NCI-H1417 treated with DMSO at 0.1 percent for 48 hours (cell line): Measurements from ENCODE around the gene GRB10.

Source experiments
- DNase-seq: peaks from one replicate; lab custom pipeline; 2025; lab: John Stamatoyannopoulos, UW

The GRB10 gene

DNA sequence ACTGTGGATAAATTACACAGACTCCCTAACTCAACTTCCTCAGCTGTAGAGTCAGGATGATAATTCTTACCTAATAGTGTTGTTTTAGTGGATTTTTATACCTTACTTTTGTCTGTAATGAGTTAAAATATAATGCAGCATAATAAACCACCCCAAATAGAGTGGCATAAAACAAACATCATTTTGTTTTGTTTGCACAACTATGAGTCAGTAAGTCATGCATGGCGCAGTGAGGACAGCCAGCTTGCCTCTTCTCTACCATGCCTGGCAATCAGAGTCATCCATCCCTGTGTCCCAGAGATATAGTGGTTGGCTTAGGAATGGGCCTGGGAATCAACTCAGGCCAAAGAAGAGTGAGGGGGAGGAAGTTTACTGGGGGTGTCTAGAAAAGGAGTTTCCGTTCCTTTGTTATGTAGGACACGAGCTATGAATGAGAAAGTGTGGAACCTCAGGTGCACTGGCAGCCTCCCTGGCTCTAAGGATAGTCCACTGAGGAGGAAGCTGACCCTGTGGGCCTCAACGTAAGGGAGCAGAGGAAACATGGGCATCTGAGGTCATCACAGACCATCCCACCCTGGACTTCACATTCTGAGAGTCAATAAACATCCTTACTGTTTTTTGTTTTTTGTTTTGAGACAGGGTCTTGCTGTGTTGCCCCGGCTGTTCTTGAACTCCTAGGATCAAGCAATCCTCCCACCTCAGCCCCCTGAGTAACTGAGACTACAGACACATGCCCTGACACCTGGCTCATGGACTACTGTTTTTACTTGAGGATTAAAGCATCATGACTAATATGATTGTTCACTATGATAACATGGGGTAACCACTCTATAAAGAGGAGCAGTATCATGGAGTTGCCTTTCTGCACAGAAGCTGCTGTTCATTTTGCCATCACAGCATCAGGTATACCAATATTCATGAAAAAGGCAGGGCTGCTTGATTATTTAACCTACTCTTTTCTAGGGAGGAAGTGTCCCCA lies 21.0 kb upstream of the GRB10 start:
- no peak for DNase-seq

GRCh38 chr7:50801907-50802306 lies 19.2 kb upstream of the GRB10 start:
- no peak for DNase-seq

DNA sequence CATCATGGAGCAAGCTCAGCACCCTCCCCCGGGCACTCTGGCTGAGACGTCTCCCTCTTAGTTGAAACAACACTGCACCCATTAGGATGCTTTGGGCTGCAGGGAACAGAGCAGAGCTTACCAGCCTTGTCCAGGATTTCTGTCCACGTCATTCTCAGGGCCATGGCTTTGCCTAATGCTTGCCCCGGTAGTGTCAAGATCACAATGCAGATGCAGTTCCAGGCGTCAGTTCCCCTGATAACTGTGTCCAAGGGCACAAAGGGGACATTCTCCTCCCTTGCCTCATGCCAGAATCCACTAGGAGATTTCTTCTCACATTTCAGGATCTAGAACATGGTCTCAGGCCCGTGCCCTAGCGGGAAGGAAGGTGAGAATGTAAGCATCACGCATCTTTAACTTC lies 17.2 kb upstream of the GRB10 start:
- no peak for DNase-seq

DNA sequence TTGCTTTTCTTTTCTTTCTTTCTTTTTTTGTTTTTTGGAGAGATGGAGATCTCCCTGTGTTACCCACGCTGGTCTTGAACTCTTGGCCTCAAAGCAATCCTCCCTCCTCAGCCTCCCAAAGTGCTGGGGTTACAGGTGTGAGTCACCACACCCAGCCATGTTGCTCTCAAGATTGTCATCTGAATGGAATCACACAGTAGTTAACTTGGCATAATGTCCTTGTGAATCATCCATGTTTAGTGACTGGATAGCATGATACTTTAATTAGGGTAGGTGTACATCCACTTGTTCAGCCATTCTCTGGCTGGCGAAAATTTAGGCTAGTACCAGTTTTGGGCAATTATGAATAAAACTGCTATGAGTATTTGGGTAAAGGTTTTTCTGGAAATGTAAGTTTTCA lies 15.4 kb upstream of the GRB10 start:
- DNase-seq = no peak

DNA sequence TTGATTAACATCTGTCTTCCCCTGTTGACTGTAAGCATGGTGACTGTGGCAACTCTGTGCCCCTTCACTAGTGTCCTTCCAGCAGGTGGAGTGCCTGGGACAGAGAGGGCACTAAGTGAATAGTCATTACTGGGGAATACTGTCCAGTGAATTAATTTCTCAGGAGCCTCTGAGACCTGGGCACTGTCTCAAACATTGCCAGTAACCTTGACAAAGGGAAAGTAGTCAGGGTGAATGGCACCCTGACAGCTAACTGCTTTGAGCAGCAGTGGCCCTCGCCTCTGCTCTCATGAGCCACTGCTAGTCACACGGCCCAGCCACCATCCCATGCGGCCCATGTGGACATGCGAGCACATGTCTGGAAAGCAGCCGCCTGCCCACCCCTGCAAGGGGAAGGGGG lies 13.1 kb upstream of the GRB10 start:
- DNase-seq = no peak

DNA sequence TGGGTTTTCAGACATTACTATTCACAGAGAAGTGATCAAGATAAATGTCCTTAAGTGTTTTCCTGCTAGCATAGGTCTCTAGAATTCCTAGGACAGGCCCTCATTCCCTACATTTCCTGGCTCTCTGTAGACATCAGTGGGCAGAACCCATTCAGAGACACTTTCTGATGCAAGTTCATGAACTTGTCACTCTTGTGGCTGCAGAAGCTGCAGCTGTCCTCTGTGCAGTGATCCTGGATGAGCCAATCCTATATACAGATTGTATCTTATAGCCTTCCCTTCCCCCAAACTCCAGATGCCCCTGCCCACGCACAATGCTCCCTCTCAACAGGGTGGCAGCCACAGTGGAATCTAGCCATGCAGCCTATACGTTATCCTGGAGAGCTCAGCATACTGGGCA lies 12.6 kb upstream of the GRB10 start:
- DNase-seq = no peak

GRCh38 chr7:50793947-50794570 lies 11.4 kb upstream of the GRB10 start:
- no peak for DNase-seq

DNA sequence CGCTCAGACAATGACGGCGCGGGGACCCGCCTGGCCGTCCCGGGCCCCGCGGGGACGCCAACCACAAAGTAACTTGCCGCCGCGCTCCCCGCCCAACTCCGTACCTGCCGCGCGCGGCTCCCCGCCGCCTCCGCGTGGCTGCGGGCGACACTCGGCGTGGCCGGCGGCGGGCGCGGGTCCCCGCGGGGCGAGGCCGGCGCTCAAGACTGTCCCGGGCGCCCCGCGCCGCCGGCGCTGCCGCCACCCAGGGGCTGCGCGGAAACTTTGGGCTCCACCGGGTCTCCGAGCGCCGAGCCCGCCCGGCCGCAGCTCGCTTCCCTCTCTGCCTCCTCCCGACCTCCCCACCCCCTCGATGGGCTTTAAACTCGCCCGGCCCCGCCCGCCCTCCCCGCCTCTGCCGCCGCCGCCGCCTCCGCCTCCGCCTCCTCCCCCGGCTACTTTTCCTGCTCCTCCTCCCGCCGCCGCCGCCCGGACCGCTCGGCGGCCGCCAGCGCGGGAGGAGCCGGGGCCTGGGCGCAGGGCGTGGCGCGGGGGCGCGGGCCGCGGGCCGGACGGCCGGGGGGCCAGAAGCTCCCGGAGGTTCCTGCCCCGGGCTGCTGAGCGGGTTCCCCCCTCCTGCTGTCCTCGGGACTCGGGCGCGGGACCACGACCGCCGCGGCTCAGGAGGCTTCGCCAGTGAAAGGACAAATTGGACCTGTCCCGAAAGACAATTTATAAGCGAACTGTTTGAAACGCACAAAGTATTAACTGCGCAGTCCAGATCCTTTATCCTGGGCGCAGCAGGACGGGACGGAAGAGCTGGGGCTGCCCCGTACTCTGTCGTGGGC lies 10.6 kb upstream of the GRB10 start:
- no peak for DNase-seq

DNA sequence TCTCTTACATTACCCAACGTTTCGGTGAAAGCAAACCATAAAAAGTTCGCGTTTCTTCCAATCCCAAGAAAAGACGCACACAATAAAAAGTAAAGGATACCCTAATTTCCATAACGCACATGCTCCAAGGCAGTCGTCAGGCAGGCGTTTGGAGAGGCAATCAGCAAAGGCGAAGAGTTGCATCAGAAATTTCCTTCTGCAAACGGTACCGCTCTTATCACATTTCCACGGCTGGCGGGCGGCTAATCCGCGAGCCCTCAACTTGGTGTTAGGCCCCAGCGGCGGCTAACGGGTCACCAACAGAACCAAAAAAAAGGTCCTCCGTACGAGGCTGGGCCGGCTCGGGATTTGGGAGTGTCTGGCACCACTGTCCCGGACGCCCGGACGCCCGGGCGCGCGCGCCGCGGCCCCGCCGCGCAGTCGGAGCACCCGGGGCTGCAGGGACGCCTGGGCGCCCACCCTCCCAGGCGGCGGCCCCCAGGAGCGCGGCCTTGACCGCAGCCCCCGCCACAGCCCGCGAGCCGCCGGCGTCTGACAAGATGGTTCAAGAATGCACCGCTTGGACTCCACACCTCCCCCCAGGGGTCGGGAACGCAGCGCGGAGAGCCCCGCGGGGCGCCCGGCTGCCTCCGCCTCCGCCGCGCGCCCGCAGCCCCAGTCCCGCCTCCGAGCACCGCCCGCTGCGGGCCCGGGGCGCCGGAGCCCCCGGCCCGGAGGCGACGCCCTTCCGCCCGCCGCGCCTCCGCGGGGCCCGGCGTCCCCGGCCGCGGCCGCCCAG lies 9.8 kb upstream of the GRB10 start:
- no peak for DNase-seq

DNA sequence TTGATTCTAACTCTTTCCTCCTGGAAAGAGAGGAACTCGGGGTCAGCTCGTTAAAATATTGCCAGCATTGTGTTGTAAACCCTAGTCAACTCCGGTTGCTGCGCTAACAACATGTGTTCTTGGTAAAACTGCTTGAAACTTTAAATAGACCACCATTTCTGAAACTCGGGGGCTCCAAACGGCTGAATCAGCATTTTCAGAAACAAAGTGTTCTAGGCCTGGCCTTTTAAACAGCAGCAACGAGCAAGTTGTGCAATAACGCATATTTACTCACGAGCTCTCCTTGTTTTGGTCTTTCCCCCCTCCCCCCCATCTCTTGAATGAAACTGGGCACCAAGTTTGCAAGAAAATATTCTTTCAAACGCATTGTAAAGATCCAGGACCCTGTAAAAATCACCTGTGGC lies 9.2 kb upstream of the GRB10 start:
- no peak for DNase-seq

- DNase-seq = no peak
These were observed 8.8 kb upstream of the GRB10 start for GRCh38 chr7:50791363-50791937.

DNA sequence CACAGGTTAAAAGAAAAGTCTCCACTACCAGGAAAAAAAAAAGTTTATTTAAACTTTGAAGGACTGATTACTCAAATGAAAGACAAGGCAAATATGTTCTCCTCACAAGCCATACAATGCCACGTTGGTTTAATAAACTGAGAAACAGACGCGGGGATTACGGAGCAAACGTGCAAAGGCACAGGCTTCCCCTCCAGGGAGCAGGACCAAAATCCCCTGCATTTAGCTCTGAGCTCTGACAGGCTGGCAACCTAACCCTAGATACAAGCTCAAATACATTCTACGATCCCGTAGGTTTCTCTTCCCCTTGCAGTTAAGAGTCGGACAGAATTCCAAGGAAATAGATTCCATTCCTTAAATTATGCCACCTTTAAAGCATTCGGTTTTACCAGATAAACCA lies 7.7 kb upstream of the GRB10 start:
- DNase-seq = no peak

DNA sequence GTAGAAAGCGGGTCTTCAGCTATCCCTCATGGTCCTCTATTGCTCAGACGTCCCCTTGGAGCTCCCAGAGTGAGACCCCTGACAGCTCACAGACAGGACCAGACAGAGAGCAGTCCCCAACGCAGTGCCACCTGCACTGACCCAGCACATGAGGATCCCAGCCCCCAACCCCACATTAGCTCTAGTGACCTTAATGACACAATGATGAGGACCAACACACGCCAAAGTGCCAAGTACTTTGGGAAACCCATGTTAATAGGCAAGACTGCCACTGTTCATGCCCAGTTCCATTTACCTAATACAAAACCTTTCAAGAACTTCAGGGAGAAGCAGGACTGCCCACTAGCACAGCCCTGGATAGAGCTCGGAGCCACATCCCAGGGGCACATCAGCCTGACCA lies 5.7 kb upstream of the GRB10 start:
- no peak for DNase-seq

- DNase-seq = no peak
These were observed 5.1 kb upstream of the GRB10 start for GRCh38 chr7:50787825-50788224.

GRCh38 chr7:50785346-50785745 lies 2.6 kb upstream of the GRB10 start:
- no peak for DNase-seq

GRCh38 chr7:50783801-50784507 lies 1.3 kb upstream of the GRB10 start:
- no peak for DNase-seq

DNA sequence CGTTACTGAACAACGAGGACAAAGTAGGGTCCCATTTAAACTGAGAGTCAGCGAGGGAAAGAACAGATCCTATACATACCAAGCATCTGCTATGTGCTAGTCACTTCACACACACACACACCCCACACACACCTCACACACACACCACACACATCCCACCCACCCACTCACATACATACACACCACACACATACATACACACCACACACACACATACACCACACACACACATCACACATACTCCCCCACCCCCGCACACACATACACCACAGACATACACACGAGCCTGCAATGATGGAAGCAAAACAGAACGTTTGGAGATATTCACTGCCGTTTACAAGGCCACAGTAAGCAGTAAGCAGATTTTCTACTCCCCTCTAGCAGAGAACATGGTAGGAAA lies 607 bp upstream of the GRB10 start:
- DNase-seq = no peak

DNA sequence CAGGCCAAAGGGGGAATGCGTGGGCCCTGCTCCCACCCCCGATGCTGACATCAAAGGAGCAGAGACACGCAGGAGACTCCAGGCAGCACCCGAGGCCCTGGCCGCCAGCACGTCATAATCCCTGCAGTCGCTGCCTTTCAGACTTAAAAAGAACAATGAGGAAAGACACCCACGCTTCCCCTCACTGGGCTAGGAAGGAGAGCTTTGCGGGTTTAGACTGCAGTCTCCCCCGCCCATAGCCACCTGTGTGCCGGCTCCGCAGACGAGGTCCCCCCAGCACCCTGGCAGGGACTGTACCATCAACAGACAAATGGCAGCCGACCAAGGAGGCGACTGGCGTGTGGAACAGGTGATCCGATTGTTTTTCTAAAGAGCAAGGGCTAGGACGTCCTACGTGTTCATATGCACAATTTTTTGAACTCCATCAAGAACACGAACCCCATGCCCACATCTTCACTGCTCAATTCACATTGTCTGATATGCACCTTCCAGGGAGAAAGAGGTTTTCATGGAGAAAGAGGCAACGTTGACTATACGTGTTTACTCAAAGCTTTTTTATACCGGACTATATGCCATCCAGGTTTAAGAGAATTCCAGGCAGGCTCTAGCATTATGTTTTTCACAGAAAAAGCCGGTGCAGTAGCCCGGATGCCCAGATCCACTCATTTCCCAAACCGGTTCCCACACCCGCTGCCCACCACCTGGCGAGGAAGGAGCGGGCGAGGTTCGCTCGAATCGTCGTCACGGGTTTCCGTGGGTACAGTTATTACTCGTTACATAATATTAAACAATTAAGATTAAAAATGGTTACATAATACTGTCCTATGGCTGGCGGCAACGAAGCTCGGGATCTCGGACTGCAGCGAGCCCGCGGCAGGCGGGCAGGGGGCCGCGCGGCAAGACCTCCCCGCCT lies 1.1 kb downstream of the GRB10 start:
- DNase-seq = no peak

DNA sequence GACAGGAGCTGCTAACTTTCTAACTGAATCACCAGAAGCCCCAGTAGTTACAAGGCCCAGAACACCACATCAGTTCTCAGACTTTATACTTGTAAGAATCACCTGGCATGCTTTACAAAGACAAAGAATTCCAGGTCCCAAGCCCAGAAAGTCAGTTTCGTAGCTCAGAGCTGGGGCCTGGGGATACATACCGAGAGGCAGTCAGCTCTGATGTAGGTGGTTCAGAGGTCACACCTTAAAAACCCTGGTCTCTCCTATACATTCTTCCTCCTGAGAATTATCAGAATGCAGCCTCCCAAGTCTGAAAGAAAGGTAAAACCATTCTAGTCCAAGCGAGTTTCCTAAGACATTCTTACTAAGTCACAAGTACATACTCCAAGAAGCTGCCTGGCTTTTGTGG lies 2.3 kb downstream of the GRB10 start:
- DNase-seq = no peak

DNA sequence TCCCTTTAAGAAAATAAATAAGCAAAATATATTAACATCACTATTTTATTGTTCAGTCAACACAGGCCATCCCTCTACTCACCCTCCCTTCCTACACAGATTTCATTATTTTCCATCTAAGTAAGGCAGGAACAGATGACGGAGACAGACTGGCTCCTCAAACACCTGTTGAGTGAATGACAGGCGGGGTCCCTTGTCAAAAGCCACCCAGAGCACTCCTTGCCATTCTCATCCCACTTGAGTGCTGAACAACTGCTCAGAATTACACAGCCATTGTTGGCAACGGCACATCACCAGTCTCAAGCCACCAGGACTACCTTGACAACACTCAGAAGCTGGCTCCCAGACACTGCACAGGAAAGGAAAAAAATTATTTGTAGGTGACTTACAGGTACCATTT lies 3.3 kb downstream of the GRB10 start:
- no peak for DNase-seq
